HG02678 (cell line): ENCODE measurements around the gene DNAH11.
"Not testable (repeated sequence)": the region's sequence is repeated elsewhere in the genome, so short reads cannot be mapped to it uniquely, and the experiment has no call there.

ENCODE experiments used
- ATAC-seq: cut with Tn5 transposase; IDR thresholded peaks from one replicate; pipeline ENCODE4 v1.9.1; 2021; ENCODE audit warnings: mild to moderate bottlenecking, moderate library complexity; ENCODE audit not compliant: unreplicated experiment

DNAH11 gene

DNA sequence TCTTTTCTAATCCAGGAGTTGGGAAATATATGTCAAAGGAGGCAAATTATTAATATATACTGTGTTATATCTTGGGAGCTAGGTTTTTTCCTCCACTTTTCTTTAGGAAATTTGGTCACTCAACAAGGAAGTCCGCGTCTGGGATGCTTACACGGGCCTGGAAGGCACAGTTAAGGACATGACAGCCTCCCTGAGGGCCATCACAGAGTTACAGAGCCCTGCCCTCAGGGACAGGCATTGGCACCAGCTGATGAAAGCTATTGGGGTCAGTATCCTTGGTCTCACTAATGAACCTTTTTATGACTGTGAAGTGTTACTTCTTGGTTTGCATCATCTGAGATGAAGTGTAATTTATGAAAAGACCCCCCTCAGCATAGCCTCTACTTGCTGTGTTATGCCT, 74.7 kb downstream of the DNAH11 start:
- no peak for ATAC-seq

GRCh38 chr7:21617916-21618390, 75.1 kb downstream of the DNAH11 start:
- ATAC-seq, result no peak

- no peak for ATAC-seq
Observed at GRCh38 chr7:21618706-21619105, 75.9 kb downstream of the DNAH11 start.

- no peak for ATAC-seq
Observed at GRCh38 chr7:21620054-21620453, 77.2 kb downstream of the DNAH11 start.

DNA sequence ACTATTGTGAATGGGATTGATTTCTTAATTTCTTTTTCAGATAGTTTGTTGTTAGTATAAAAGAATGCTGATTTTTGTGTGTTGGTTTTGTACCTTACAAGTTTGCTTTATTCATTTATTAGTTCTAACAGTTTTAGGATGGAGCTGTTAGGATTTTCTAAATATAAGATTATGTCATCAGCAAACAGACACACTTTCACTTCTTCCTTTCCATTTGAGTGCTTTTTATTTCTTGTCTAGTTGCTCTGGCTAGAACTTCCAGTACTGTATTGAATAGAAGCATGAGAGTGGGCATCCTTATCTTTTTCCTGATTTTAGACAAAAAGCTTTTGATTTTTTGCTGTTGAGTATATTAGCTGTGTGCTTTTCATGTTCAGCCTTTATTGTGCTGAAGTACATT, 81.5 kb downstream of the DNAH11 start:
- no peak for ATAC-seq

GRCh38 chr7:21636694-21637093, 93.9 kb downstream of the DNAH11 start:
- ATAC-seq, result no peak

GRCh38 chr7:21639206-21639868, 96.5 kb downstream of the DNAH11 start:
- ATAC-seq, result no peak

DNA sequence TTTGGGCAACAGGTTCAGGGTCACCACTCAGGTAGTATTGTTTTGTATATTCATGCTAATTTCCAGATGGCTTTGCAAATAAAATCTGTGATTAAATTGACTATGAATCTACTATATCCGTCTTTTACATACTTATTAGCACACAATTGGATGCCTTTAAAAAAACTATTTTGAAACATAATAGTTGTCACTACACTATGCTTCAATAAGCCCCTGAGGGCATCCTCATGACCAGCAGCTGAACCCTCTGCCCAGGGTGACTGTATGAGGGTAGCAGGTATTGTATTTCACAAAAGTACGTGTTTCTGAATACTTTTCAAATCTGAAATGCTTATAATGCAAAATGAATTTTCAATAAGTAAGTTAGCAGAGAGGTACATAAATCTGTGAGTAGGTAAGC, 97.3 kb downstream of the DNAH11 start:
- no peak for ATAC-seq

DNA sequence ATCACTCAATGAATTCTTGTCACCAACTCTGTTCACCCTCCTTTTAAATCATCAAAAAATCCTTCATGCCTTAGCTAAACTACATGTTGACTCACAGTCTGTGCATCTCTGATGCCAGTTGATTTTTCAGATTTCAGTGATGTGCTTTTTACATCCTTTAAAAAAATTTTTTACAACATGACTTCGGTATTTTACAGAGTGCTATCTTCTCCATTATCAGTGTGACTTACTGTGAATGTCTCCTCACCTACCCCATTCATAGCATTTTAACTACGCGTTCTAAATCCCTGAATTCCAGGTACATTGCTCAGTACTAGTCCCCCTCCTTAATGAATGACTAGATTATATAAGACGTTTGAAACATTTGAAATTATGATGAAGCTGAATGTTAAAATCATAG, 98.7 kb downstream of the DNAH11 start:
- no peak for ATAC-seq

- no peak for ATAC-seq
Observed at GRCh38 chr7:21642422-21642821, 99.6 kb downstream of the DNAH11 start.

GRCh38 chr7:21651697-21652096, 108.9 kb downstream of the DNAH11 start:
- no peak for ATAC-seq

DNA sequence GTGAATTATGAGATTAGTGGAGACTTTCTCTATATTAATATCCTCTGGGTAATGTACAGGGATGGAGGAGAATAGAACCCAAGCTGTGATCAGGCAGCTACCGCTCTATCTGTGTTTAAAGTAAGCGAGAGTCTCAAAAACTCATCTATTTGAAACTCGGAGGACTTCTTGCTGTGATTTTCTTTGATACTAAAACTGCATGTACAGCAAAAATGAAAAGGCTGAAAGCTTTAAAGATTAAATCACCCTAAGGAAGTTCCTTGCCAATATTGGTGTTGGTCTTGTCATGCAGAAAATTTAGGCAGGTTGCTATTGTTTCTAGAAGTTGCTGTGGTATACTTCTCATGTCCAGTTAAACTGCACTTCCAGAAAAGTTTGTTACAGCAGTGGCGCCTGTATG, 110.8 kb downstream of the DNAH11 start:
- ATAC-seq, result no peak

- ATAC-seq, result no peak
Observed at GRCh38 chr7:21656081-21656480, 113.2 kb downstream of the DNAH11 start.

GRCh38 chr7:21656796-21657195, 114.0 kb downstream of the DNAH11 start:
- no peak for ATAC-seq

DNA sequence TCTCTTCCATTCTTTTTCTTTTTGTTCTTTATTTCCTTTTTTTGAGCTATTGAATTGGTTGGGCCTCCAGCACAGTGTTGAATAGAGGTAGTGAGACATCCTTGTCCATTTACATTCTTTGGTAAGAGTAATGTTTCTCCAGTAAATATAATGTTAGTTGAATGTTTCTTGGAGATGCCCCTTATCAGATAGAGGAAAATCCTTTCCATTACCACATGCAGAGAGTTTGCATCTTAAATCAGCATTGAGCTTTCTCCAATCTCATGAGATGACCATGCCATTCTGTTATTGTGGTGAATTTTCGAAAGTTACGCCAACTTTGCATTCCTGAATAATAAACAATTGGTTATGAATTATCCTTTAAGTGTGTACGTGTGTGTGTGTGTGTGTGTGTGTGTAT, 127.7 kb downstream of the DNAH11 start:
- ATAC-seq, result no peak

DNA sequence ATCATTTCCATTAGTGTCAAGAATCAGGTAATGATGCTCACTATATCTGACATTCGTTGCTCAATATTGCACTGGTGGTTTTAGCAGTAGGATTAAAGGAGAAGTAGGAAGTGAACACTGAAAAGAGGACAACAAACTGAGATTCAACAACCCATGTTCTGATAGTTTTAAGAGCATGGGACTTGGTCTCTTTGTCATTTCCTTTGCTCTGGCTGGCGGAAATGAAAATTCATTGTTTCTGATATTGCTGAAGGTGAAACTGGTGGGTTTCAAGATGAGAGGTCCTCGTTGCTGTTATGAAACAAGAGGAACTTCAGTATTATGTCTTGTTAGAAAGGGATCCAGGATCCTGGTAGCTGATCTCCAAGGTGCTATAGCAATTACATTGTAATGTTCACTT, 129.0 kb downstream of the DNAH11 start:
- ATAC-seq, result peak; percentile 68

- no peak for ATAC-seq
Observed at GRCh38 chr7:21675255-21675654, 132.4 kb downstream of the DNAH11 start.

DNA sequence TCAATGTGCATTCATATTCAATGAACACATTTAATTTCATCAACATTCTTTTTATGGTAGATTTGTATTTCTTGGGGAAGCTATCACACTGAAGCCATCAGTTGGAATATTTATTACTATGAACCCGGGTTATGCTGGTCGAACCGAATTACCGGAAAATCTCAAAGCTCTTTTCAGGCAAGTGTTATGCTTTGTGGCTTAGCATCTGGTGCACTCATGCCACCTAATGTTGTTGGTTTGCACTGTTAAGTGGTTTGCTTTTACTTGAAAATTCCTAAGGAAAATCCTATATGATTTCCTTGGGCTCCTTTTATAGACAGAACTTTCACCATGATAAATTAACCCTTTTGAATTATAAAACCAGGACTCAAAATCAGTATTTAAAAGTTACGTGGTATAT, 147.9 kb downstream of the DNAH11 start:
- ATAC-seq, result no peak

DNA sequence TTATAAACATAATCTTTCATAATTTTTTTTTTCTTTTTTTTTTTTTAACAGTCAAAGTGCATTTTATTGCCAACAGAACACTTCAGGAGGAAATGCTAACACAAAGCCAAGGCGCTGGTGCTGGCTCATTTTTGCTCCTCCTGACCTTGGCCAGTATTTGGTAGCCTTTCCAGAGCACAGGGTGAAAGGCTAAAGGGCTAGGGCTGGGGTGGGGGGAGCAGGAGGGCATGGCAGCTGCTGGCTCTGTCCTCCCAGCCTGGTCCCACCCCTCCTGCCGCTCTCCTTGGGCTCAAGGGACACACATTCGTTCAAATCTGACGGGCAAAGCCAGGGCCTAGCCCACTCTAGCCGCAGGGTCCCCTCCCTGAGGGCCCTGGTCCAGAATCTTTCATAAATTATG, 148.3 kb downstream of the DNAH11 start:
- not testable (repeated sequence) for ATAC-seq

DNA sequence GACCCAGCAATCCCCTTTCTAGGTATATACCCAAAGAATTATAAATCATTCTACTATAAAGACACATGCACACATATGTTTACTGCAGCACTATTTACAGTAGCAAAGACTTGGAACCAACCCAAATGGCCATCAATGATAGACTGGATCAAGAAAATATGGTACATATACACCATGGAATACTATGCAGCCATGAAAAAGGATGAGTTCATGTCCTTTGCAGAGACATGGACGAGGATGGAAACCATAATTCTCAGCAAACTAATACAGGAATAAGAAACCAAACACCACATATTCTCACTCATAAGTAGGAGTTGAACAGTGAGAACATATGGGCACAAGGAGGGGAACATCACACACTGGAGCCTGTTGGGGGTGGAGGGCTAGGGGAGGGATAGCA, 157.7 kb downstream of the DNAH11 start:
- not testable (repeated sequence) for ATAC-seq

DNA sequence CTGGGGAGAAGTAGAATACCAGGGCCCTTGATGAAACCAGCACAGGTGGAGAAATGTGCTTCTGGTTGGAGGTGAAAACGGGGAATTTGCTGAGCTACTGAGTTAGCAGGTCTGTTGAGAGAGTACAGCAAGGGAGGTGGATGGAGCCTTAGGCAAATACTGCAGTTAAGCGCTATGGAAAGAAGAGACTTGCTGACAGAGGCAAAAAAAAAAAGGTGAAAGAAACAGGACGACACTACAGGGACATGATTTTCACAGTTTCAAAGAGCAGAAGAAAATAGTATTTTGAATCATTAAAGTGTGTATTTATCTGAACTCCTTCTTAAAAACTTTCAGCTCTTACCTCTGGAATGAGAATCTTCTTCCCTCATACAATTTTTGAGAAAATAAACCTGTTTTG, 159.5 kb downstream of the DNAH11 start:
- no peak for ATAC-seq

DNA sequence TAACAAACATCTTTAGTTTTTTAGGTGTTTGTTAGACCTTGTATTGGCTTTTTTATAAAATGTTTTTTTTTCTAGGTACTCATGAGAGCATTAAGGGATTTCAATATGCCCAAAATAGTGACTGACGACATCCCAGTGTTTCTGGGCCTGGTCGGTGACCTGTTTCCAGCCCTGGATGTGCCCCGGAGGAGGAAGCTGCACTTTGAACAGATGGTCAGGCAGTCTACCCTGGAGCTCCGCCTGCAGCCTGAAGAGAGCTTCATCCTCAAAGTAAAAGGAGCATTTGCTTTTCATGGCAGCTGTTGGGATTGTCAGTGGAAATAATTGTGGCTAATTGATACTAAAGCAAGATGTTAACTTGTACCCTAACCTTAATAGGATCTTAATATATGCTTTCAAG, 161.5 kb downstream of the DNAH11 start:
- ATAC-seq, result no peak

DNA sequence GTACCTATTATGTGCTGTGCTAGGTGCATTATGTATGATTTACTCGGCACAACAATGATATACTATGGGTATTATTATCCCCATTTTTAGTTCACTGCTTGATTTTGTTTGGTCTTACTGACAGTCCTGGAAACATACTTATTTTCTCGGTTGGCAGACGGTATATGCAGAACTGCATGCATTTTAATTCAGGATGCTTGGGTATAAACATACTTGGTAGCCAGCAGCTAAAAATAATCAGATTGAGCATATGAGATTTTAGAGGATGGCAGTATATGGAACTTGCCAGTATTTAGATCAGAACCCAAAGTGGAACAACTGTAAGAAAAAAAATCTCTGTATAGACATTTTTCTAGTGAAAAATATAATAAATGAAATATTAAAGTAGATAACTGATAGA, 163.3 kb downstream of the DNAH11 start:
- no peak for ATAC-seq
